ENCODE results near the gene TMEM94.

DNA sequence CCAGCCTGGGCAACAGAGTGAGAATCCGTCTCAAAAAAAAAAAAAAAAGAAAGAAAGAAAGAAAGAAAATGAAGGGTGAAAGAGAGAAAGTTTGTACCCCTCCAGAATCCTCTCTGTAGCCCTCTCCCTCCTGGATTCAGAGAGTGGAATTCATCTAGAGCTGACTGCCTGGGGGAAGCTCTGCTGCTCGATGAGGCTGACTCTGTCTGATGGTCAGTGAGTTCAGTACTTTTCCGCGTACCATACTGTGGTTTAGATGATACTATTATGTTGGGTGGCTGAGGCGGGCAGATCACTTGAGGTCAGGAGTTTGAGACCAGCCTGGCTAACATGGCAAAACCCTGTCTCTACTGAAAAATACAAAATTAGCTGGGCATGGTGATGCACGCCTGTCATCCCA, 14.8 kb downstream of the TMEM94 start:
- no peak for TF ChIP-seq CTCF (IDR thresholded peaks at IDR 0.05)
- TF ChIP-seq POLR2AphosphoS5 (IDR thresholded peaks at IDR 0.05), result no peak
- TF ChIP-seq EP300 (IDR thresholded peaks at IDR 0.05), result no peak
- no peak for TF ChIP-seq POLR2A (IDR thresholded peaks at IDR 0.05)

Data from gastroesophageal sphincter (tissue), 3 donors.